K562 (cell line): ENCODE measurements around the gene NEB. TPM values are rescaled to one million over a fixed set of nuclear protein-coding genes. Genes with fewer than 3 reads are reported as not detected.

Source experiments
- ATAC-seq: fragments of 200-7000 bp; cut with Tn5 transposase; 3 replicates; pipeline ENCODE4 v1.9.1; 2020; ENCODE audit warnings: moderate library complexity
- BruUV-seq: library from RNA; stranded (reverse); fragments of 400-500 nt; replicated peaks from 2 replicates; lab custom pipeline; 2021; lab: Mats Ljungman, UMichigan
- CTCF ChIA-PET: fragments of 300-600 bp; formaldehyde crosslinking; extraction: SDS; loops from one replicate; lab custom pipeline; 2021; ENCODE audit warnings: low intra/inter-chr PET ratio; lab: Yijun Ruan, JAX
- POLR2A ChIA-PET: fragments of 300-600, 350-650 bp; sonication (Branson Sonifier 250); formaldehyde crosslinking; extraction: SDS; loops from one replicate; lab custom pipeline; 2021; ENCODE audit warnings: antibody characterized with exemption, inconsistent platforms; lab: Yijun Ruan, JAX
- DNase-seq, 4 experiments: peaks; one replicate each; pipeline versions ENCODE4 v3.0.0 to v3.0.0-alpha.2; 2011 to 2018; ENCODE audit warnings: low spot score in 3 of 4, mixed read lengths in 3 of 4; ENCODE audit errors: extremely low read depth in 1 of 4
- FAIRE-seq: peaks from 2 replicates; lab custom pipeline; 2011; peaks lifted over from hg19 to GRCh38; lab: Jason Lieb, UNC
- H2AFZ ChIP-seq: 2 replicates; pipeline ENCODE4 v1.6.0; 2011; ENCODE audit warnings: low read depth, low read length, control low read depth, inconsistent platforms
- H3K27ac ChIP-seq: fragments of 200-600 bp; 3 replicates; pipeline ENCODE4 v1.8.0; 2011; ENCODE audit warnings: low read depth, mild to moderate bottlenecking, control low read depth, inconsistent platforms, low read length, moderate library complexity, mixed read lengths; ENCODE audit errors: extremely low read depth
- H3K27me3 ChIP-seq, 2 experiments: fragments of 300-600 bp in 1 of 2; 2 replicates in 1 of 2; 3 replicates in 1 of 2; pipeline versions ENCODE4 v1.6.0 to v1.8.0; 2011; ENCODE audit warnings: inconsistent platforms in 2 of 2, low read length in 2 of 2, mild to moderate bottlenecking in 1 of 2, mixed read lengths in 1 of 2, moderate library complexity in 1 of 2; ENCODE audit not compliant: control insufficient read depth in 2 of 2, insufficient read depth in 2 of 2
- H3K36me3 ChIP-seq: fragments of 300-600 bp; 3 replicates; pipeline ENCODE4 v1.8.0; 2011; ENCODE audit warnings: mild to moderate bottlenecking, low read length, inconsistent platforms; ENCODE audit not compliant: control insufficient read depth, insufficient read depth
- H3K4me1 ChIP-seq, 2 experiments: fragments of 200-600 bp in 1 of 2; replicated peaks in 1 of 2; 2 replicates in 1 of 2; 3 replicates in 1 of 2; pipeline versions ENCODE4 v1.5.1 to v1.8.0; 2011; ENCODE audit warnings: inconsistent platforms in 2 of 2, low read length in 2 of 2, mild to moderate bottlenecking in 1 of 2, mixed read lengths in 1 of 2, moderate library complexity in 1 of 2; ENCODE audit not compliant: control insufficient read depth in 2 of 2, insufficient read depth in 2 of 2
- H3K4me2 ChIP-seq: 2 replicates; pipeline ENCODE4 v1.6.1; 2011; ENCODE audit warnings: low read length, control low read depth, inconsistent platforms, mixed read lengths; ENCODE audit not compliant: insufficient read depth
- H3K4me3 ChIP-seq: fragments of 200-600 bp; sonication (generic), shearing (Covaris generic); 2 replicates; pipeline ENCODE4 v1.5.1; 2016; ENCODE audit warnings: control low read depth, inconsistent platforms
- H3K79me2 ChIP-seq: fragments of 200-600 bp; 3 replicates; pipeline ENCODE4 v1.8.0; 2011; ENCODE audit warnings: low read length, inconsistent platforms; ENCODE audit not compliant: control insufficient read depth, insufficient read depth
- H3K9ac ChIP-seq, 2 experiments: 2 replicates each; pipeline versions ENCODE4 v1.6.0 to v1.6.1; 2011; ENCODE audit warnings: low read depth in 2 of 2, low read length in 2 of 2, control low read depth in 1 of 2, inconsistent platforms in 1 of 2, mild to moderate bottlenecking in 1 of 2, mixed read lengths in 1 of 2; ENCODE audit not compliant: insufficient read depth in 1 of 2
- H3K9me1 ChIP-seq: one replicate; pipeline ENCODE4 v1.6.0; 2011; ENCODE audit warnings: inconsistent platforms, mild to moderate bottlenecking, low read length, moderate library complexity; ENCODE audit not compliant: control insufficient read depth, insufficient read depth
- H3K9me3 ChIP-seq: replicated peaks from 2 replicates; pipeline ENCODE4 v1.5.1; 2011; ENCODE audit warnings: low read depth, low read length, inconsistent platforms; ENCODE audit not compliant: control insufficient read depth, insufficient read depth
- H4K20me1 ChIP-seq: replicated peaks from 2 replicates; pipeline ENCODE4 v1.6.1; 2011; ENCODE audit warnings: low read length, inconsistent platforms, mixed read lengths; ENCODE audit not compliant: control insufficient read depth, insufficient read depth
- BRD9 ChIP-seq: fragments of 450-650 bp; IDR thresholded peaks from 2 replicates; pipeline ENCODE4 v1.6.1; 2018; ENCODE audit warnings: low read depth; ENCODE audit not compliant: partially characterized antibody
- PHF8 ChIP-seq: fragments of 200-600 bp; sonication (generic); IDR thresholded peaks from 2 replicates; pipeline ENCODE4 v1.6.1; 2012; ENCODE audit warnings: mixed run types, mild to moderate bottlenecking, inconsistent platforms, low read length, moderate library complexity, borderline replicate concordance
- RBBP5 ChIP-seq: fragments of 200-600 bp; sonication (generic); IDR thresholded peaks from 2 replicates; pipeline ENCODE4 v1.6.1; 2012; ENCODE audit warnings: borderline replicate concordance, mild to moderate bottlenecking, low read length, control low read depth, inconsistent platforms; ENCODE audit not compliant: insufficient read depth, poor library complexity, severe bottlenecking
- RBM25 ChIP-seq: fragments of 200-400 bp; formaldehyde crosslinking; IDR thresholded peaks from 2 replicates; pipeline ENCODE4 v1.6.1; 2018; ENCODE audit warnings: low read length, low read depth, moderate library complexity; ENCODE audit not compliant: severe bottlenecking
- ZNF165 ChIP-seq: fragments of 250-450 bp; sonication (Bioruptor Pico); IDR thresholded peaks from 2 replicates; pipeline ENCODE4 v1.4.0; 2020; ENCODE audit warnings: borderline replicate concordance
- ZNF583 ChIP-seq: fragments of 250-450 bp; sonication (Bioruptor Pico); IDR thresholded peaks from 2 replicates; pipeline ENCODE4 v1.4.0; 2020
- ZNF589 ChIP-seq: fragments of 200-800 bp; sonication (Bioruptor generic); IDR thresholded peaks from 2 replicates; pipeline ENCODE4 v1.6.1; 2016; ENCODE audit warnings: low read depth, missing genetic modification characterization, missing compliant biosample characterization
- WGBS: fragments of 100-300 bp; shearing (Covaris generic); methylation state at CpG from one replicate; pipeline ENCODE4 v1.1.6; 2016; ENCODE audit warnings: low coverage, mixed read lengths; ENCODE audit not compliant: insufficient coverage; ENCODE audit errors: missing lambda C conversion rate; 5-methylcytosine and 5-hydroxymethylcytosine counted together
- in situ Hi-C: fragments of 300-500 bp; cut with MboI; formaldehyde crosslinking; loops from 4 replicates; pipeline ENCODE4 v1.15.0; 2018; ENCODE audit warnings: inconsistent platforms, mixed read lengths
- intact Hi-C: fragments of 100-400 bp; cut with micrococcal nuclease; formaldehyde crosslinking; loops from 2 replicates; pipeline ENCODE4 v1.14.2; 2022
- polyA plus RNA-seq, 8 experiments: library from polyadenylated mRNA; depleted of rRNA in 4 of 8; stranded (reverse) in 5 of 8; unstranded in 3 of 8; fragments of >200 nt; fragmentation: Nextera tagmentation in 2 of 8; fragmentation: Illumina TruSeq in 1 of 8; extraction: Ambion mirVana in 2 of 8; extraction: Trizol in 1 of 8; gene quantifications; 2 replicates each; pipeline versions ENCODE4 v1.2.1 to v1.2.3, GENCODE V29; 2011 to 2014; ENCODE audit warnings: inconsistent platforms in 1 of 8, missing spikeins in 1 of 8
- total RNA-seq, 7 experiments: library from RNA; depleted of rRNA in 6 of 7; stranded (reverse); fragments of >200 nt in 6 of 7; fragmentation: Illumina TruSeq in 2 of 7; extraction: Trizol in 2 of 7; gene quantifications; 2 replicates each; pipeline versions ENCODE4 v1.2.1 to v1.2.3, GENCODE V29; 2011 to 2021; ENCODE audit warnings: low replicate concordance in 1 of 7
- TF ChIP-seq, protein P1 (sequence below), 2 experiments: fragments of 450-650 bp; formaldehyde crosslinking in 1 of 2; IDR thresholded peaks; 2 replicates each; pipeline versions ENCODE4 v1.4.0 to v1.6.1; 2014 to 2020; ENCODE audit warnings: mild to moderate bottlenecking in 2 of 2, borderline replicate concordance in 1 of 2, low read depth in 1 of 2
- TF ChIP-seq, protein P2 (sequence below): IDR thresholded peaks from 3 replicates; pipeline ENCODE4 v1.6.1; 2011; ENCODE audit warnings: borderline replicate concordance, mild to moderate bottlenecking, moderate library complexity; ENCODE audit not compliant: insufficient read length; ENCODE audit errors: extremely low read depth

NEB gene
- total and polyA plus RNA-seq, 9 of the 15 experiments (the other 6 are each of a cell fraction or from before 2014, with no cell fraction given), result 1.7 to 3.8 (median 2.9) TPM

DNA sequence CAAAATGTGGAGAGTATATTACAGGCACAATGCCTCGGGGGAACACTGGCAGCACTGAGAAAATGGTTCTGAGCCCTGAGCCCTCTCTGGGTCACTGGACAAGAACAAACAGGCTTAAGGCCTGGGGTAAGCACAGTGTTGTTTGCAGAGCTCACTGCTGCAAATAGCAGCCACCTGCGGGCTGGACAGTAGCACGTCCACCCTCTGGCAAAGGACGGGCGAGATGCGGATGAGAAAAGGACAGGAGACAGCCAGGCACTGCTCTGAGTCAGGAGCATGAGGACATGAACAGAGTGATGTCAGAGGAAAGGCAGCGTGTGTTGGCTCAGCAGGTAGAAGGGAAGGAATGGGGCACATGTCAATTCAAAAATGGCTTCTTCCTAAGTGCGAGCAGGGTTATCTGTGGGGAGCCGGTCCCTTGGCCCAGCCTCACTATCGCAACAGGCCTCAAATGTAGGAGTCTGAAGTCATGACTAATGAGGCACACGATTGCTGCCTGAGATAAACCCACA is 25.9 kb upstream of the NEB start:
- Histone ChIP-seq H2AFZ (peak overlapping the region; percentile 98), H3K9me1 (no peaks in the 10 kb centered on the region), H3K4me3 (no peak overlapping the region), H3K36me3 (no peaks in the 10 kb centered on the region; the same call in 2 of the 3 replicates), H3K4me1 (peaks cover 13 to 54% of the 10 kb centered on the region in 2 experiments), H3K4me2 (peak overlapping the region; percentile 50), H3K9ac (peak overlapping the region; percentile 36 to 50; a peak in 3 of 4 replicates), H3K79me2 (no peaks in the 10 kb centered on the region), H3K9me3 (no peaks in the 10 kb centered on the region), H3K27me3 (no peaks in the 10 kb centered on the region), H4K20me1 (no peaks in the 10 kb centered on the region), H3K27ac (peak overlapping the region; percentile 83)
- CTCF ChIA-PET, result interaction anchor here (0.6 kb wide), 1 partner anchor 82 kb away, joined by 3 read pairs; no protein-coding TSS in a partner anchor
- POLR2A ChIA-PET, result no interaction called here
- FAIRE-seq (peak; percentile 80), ATAC-seq (peak; percentile 77), DNase-seq (peak; percentile 69 to 86 (median 78))
- in situ Hi-C loops (no loop called here), intact Hi-C loops (no loop called here)
- BruUV-seq, result no TSS peak
- WGBS, result 42% methylated on average over 11 of the region's 11 CpGs
- TF ChIP-seq BRD9, result peak; percentile 85
- TF ChIP-seq ZNF583 (CRISPR knock-in tag), result peak; percentile 92
- TF ChIP-seq RBBP5, result peak; percentile 42
- TF ChIP-seq RBM25, result no peak
- TF ChIP-seq ZNF589 (CRISPR knock-in tag), result peak; percentile 63; the same call in 1 of the 2 replicates
- TF ChIP-seq ZNF165 (CRISPR knock-in tag), result 0 out of 2 replicates have a peak, but pooled peaks have one; percentile 53
- TF ChIP-seq, protein P1, sequence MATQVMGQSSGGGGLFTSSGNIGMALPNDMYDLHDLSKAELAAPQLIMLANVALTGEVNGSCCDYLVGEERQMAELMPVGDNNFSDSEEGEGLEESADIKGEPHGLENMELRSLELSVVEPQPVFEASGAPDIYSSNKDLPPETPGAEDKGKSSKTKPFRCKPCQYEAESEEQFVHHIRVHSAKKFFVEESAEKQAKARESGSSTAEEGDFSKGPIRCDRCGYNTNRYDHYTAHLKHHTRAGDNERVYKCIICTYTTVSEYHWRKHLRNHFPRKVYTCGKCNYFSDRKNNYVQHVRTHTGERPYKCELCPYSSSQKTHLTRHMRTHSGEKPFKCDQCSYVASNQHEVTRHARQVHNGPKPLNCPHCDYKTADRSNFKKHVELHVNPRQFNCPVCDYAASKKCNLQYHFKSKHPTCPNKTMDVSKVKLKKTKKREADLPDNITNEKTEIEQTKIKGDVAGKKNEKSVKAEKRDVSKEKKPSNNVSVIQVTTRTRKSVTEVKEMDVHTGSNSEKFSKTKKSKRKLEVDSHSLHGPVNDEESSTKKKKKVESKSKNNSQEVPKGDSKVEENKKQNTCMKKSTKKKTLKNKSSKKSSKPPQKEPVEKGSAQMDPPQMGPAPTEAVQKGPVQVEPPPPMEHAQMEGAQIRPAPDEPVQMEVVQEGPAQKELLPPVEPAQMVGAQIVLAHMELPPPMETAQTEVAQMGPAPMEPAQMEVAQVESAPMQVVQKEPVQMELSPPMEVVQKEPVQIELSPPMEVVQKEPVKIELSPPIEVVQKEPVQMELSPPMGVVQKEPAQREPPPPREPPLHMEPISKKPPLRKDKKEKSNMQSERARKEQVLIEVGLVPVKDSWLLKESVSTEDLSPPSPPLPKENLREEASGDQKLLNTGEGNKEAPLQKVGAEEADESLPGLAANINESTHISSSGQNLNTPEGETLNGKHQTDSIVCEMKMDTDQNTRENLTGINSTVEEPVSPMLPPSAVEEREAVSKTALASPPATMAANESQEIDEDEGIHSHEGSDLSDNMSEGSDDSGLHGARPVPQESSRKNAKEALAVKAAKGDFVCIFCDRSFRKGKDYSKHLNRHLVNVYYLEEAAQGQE (IDR thresholded peaks at IDR 0.05; ENCODE audit: borderline replicate concordance), result 0 out of 2 replicates have a peak, but pooled peaks have one; percentile 16
- TF ChIP-seq, protein P1 (CRISPR knock-in tag; IDR thresholded peaks at IDR 0.05; ENCODE audit: low read depth), result no peak
- TF ChIP-seq, protein P2, sequence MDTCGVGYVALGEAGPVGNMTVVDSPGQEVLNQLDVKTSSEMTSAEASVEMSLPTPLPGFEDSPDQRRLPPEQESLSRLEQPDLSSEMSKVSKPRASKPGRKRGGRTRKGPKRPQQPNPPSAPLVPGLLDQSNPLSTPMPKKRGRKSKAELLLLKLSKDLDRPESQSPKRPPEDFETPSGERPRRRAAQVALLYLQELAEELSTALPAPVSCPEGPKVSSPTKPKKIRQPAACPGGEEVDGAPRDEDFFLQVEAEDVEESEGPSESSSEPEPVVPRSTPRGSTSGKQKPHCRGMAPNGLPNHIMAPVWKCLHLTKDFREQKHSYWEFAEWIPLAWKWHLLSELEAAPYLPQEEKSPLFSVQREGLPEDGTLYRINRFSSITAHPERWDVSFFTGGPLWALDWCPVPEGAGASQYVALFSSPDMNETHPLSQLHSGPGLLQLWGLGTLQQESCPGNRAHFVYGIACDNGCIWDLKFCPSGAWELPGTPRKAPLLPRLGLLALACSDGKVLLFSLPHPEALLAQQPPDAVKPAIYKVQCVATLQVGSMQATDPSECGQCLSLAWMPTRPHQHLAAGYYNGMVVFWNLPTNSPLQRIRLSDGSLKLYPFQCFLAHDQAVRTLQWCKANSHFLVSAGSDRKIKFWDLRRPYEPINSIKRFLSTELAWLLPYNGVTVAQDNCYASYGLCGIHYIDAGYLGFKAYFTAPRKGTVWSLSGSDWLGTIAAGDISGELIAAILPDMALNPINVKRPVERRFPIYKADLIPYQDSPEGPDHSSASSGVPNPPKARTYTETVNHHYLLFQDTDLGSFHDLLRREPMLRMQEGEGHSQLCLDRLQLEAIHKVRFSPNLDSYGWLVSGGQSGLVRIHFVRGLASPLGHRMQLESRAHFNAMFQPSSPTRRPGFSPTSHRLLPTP, result no peak
- TF ChIP-seq PHF8, result peak; percentile 25; the same call in 1 of the 2 replicates
